Measurements from ENCODE around the gene MORN4. TPM values are rescaled to one million over a fixed set of nuclear protein-coding genes. Genes with fewer than 3 reads are reported as not detected.

Gene MORN4
- total and polyA plus RNA-seq, 2 of the 13 experiments (the other 11 are each of a cell fraction or from before 2014, with no cell fraction given) = 3.4 to 9.1 TPM

GRCh38 chr10:97629289-97629688 lies 4.0 kb downstream of the MORN4 start (continued):
- TF ChIP-seq ZMYM3 (CRISPR knock-in tag; IDR thresholded peaks at IDR 0.05) (no peak), RARG (CRISPR knock-in tag; IDR thresholded peaks at IDR 0.05; ENCODE audit: low read depth) (no peak), RXRA (CRISPR knock-in tag; IDR thresholded peaks at IDR 0.05) (no peak)

- H3K9me3 ChIP-seq (ENCODE audit: low read length) = no peaks in the 10 kb centered on the region
- 60% methylated on average over 3 of the region's 3 CpGs for WGBS (ENCODE audit: low lambda C conversion rate)
- H3K4me2 ChIP-seq (ENCODE audit: low read depth, low read length) = no peak overlapping the region
- DNase-seq (ENCODE audit: low spot score) (no peak), ATAC-seq (no peak), FAIRE-seq (no peak)
- CTCF ChIA-PET (ENCODE audit: low intra/inter-chr PET ratio, low total read pairs) = no interaction called here
- H3K27me3 ChIP-seq (ENCODE audit: control insufficient read depth in 1 of 2, insufficient read depth in 2 of 2, low read length in 2 of 2) = no peaks in the 10 kb centered on the region
- H3K36me3 ChIP-seq (replicated peaks in 1 of 2; ENCODE audit: control insufficient read depth in 1 of 2, insufficient read depth in 2 of 2, low read length in 2 of 2) = no peaks in the 10 kb centered on the region
- in situ Hi-C loops (cut with HindIII; ENCODE audit: extremely low pct_ligation_motif_present, low pct_unique_long_range_greater_than_20kb) = no loop called here
- no peaks in the 10 kb centered on the region for H4K20me1 ChIP-seq (ENCODE audit: insufficient read depth, low read length)
- H3K79me2 ChIP-seq (ENCODE audit: insufficient read depth, low read length) = no peaks in the 10 kb centered on the region
- H3K4me1 ChIP-seq (ENCODE audit: insufficient read depth, low read length) = peaks cover 38% of the 10 kb centered on the region
- intact Hi-C loops (cut with micrococcal nuclease; ENCODE audit: unreplicated experiment) = no loop called here
- H3K9ac ChIP-seq (ENCODE audit: insufficient read depth, low read depth, low read length) = no peak overlapping the region
- H3K4me3 ChIP-seq (replicated peaks in 1 of 3; ENCODE audit: insufficient read depth in 1 of 3, low read depth in 2 of 3, low read length in 3 of 3) = no peak overlapping the region
- BruUV-seq (replicated peaks) = no TSS peak
- POLR2A ChIA-PET = interaction anchor here (1.0 kb wide), 1 partner anchor 59 kb away, joined by 3 read pairs; the partner anchor contains the start of gene AVPI1
- no peak overlapping the region for H2AFZ ChIP-seq (ENCODE audit: low read length)
- H3K27ac ChIP-seq (ENCODE audit: extremely low read length, insufficient read depth, low read length) = no peak overlapping the region
- TF ChIP-seq MAFG (CRISPR knock-in tag; IDR thresholded peaks at IDR 0.05) (no peak), ZNF772 (CRISPR knock-in tag; IDR thresholded peaks at IDR 0.05) (no peak), TSC22D2 (CRISPR knock-in tag; IDR thresholded peaks at IDR 0.05; ENCODE audit: borderline replicate concordance) (no peak), ZNF432 (CRISPR knock-in tag; IDR thresholded peaks at IDR 0.05; ENCODE audit: borderline replicate concordance) (no peak), SP1 (IDR thresholded peaks at IDR 0.05) (no peak), SP1 (CRISPR knock-in tag; IDR thresholded peaks at IDR 0.05) (no peak), TIGD3 (CRISPR knock-in tag; IDR thresholded peaks at IDR 0.05; ENCODE audit: borderline replicate concordance) (no peak), TGIF2 (CRISPR knock-in tag; IDR thresholded peaks at IDR 0.05) (no peak), ZNF329 (CRISPR knock-in tag; IDR thresholded peaks at IDR 0.05; ENCODE audit: low read depth) (no peak), ZHX1 (CRISPR knock-in tag; IDR thresholded peaks at IDR 0.05; ENCODE audit: low read depth) (no peak), ZNF251 (CRISPR knock-in tag; IDR thresholded peaks at IDR 0.05) (no peak), ZNF652 (CRISPR knock-in tag; IDR thresholded peaks at IDR 0.05; ENCODE audit: borderline replicate concordance, low read depth) (no peak)
- TF ChIP-seq, protein P1, sequence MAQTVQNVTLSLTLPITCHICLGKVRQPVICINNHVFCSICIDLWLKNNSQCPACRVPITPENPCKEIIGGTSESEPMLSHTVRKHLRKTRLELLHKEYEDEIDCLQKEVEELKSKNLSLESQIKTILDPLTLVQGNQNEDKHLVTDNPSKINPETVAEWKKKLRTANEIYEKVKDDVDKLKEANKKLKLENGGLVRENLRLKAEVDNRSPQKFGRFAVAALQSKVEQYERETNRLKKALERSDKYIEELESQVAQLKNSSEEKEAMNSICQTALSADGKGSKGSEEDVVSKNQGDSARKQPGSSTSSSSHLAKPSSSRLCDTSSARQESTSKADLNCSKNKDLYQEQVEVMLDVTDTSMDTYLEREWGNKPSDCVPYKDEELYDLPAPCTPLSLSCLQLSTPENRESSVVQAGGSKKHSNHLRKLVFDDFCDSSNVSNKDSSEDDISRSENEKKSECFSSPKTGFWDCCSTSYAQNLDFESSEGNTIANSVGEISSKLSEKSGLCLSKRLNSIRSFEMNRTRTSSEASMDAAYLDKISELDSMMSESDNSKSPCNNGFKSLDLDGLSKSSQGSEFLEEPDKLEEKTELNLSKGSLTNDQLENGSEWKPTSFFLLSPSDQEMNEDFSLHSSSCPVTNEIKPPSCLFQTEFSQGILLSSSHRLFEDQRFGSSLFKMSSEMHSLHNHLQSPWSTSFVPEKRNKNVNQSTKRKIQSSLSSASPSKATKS (CRISPR knock-in tag; IDR thresholded peaks at IDR 0.05) = no peak
- TF ChIP-seq, protein P2, sequence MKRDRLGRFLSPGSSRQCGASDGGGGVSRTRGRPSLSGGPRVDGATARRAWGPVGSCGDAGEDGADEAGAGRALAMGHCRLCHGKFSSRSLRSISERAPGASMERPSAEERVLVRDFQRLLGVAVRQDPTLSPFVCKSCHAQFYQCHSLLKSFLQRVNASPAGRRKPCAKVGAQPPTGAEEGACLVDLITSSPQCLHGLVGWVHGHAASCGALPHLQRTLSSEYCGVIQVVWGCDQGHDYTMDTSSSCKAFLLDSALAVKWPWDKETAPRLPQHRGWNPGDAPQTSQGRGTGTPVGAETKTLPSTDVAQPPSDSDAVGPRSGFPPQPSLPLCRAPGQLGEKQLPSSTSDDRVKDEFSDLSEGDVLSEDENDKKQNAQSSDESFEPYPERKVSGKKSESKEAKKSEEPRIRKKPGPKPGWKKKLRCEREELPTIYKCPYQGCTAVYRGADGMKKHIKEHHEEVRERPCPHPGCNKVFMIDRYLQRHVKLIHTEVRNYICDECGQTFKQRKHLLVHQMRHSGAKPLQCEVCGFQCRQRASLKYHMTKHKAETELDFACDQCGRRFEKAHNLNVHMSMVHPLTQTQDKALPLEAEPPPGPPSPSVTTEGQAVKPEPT (CRISPR knock-in tag; IDR thresholded peaks at IDR 0.05; ENCODE audit: low read depth) = no peak
Observed at GRCh38 chr10:97628228-97628627, 5.1 kb downstream of the MORN4 start.

Measured in HepG2 (cell line).